GM12872 (cell line): ENCODE measurements around the gene FILIP1L.

Source experiments
- CTCF ChIP-seq: IDR thresholded peaks from 3 replicates; pipeline ENCODE4 v1.5.1; 2011; ENCODE audit warnings: low read depth, mild to moderate bottlenecking, low read length, moderate library complexity; ENCODE audit not compliant: insufficient read depth

Gene FILIP1L

GRCh38 chr3:100079328-100079727, 35.0 kb downstream of the FILIP1L start:
- TF ChIP-seq CTCF, result no peak

DNA sequence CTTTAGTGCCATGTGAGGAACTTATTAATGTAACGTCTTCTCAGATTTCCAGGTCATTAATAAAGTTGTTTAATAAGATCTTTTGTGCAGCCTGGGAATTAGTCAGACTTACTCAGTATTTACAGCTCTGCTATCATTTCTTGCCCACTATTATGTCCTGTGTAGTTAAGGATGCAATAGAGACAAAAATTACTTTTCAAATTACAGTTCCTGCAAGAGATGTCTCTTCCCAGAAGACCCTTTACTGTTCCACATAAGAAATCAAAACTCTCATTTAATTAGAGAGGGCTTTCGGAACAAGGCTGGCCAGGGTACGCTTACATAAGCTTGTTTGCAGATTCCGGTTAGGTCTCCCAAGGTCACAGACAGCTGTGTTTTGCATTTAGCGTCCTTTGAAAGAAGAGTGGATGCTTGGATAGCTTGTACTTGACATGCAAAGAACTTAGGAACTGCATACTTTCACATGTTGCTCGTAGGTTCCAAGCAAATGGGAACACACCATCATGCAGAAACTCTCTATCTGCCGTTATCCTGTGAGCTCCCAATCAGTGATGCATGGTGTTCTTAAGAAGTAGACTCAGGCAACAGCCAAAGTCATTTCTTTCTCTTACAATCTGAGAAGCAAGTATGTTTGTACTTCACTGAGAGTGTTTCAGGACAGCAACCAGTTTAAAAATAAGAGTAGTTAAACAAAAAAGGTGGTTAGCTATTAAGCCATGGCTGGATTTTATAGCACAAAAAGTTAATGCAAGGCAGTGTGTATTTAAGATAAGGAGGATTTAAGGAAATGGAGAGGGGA, 37.4 kb downstream of the FILIP1L start:
- TF ChIP-seq CTCF, result no peak

GRCh38 chr3:100075851-100076730, 38.2 kb downstream of the FILIP1L start:
- TF ChIP-seq CTCF, result no peak

- no peak for TF ChIP-seq CTCF
These were observed 39.1 kb downstream of the FILIP1L start for GRCh38 chr3:100075196-100075595.

- no peak for TF ChIP-seq CTCF
These were observed 40.5 kb downstream of the FILIP1L start for GRCh38 chr3:100073714-100074307.

GRCh38 chr3:100073049-100073713, 41.1 kb downstream of the FILIP1L start:
- no peak for TF ChIP-seq CTCF
